Upper lobe of left lung (tissue), 6 donors: ENCODE data around the gene CLK1. TPM values are rescaled to one million over a fixed set of nuclear protein-coding genes. Genes with fewer than 3 reads are reported as not detected.
A peak's percentile ranks its signal among the peaks of the same experiment; 100 is the strongest.

Experiments used
- ATAC-seq, 2 donors: fragments of 200-7000 bp; cut with Tn5 transposase; one replicate each; pipeline ENCODE4 v1.9.1; 2022; ENCODE audit warnings: mild to moderate bottlenecking in 2 of 2, moderate library complexity in 2 of 2; ENCODE audit not compliant: low FRiP score in 2 of 2
- DNase-seq, 2 donors: peaks; one replicate each; pipeline ENCODE4 v3.0.0-alpha.2; 2019 to 2020
- H3K27ac ChIP-seq, 4 donors: fragments of 200-600 bp; sonication (generic); one replicate each; pipeline ENCODE4 v1.5.1; 2016 to 2019
- H3K27me3 ChIP-seq, 4 donors: fragments of 200-600 bp; sonication (generic); one replicate each; pipeline ENCODE4 v1.5.1; 2017 to 2019
- H3K36me3 ChIP-seq, 4 donors: fragments of 200-600 bp; sonication (generic); one replicate each; pipeline ENCODE4 v1.5.1; 2016 to 2019
- H3K4me1 ChIP-seq, 4 donors: fragments of 200-600 bp; sonication (generic); one replicate each; pipeline ENCODE4 v1.5.1; 2018 to 2019
- H3K4me3 ChIP-seq, 4 donors: fragments of 200-600 bp; sonication (generic); one replicate each; pipeline ENCODE4 v1.5.1; 2017 to 2019; ENCODE audit warnings: mild to moderate bottlenecking in 2 of 4, moderate library complexity in 1 of 4
- H3K9me3 ChIP-seq, 4 donors: fragments of 200-600 bp; sonication (generic); one replicate each; pipeline ENCODE4 v1.5.1; 2018 to 2019
- CTCF ChIP-seq, 6 experiments: fragments of 450-650 bp in 4 of 6; fragments of 200-600 bp in 2 of 6; sonication (generic) in 2 of 6; IDR thresholded peaks; one replicate each; pipeline ENCODE4 v1.5.1; 2016 to 2019; ENCODE audit warnings: antibody characterized with exemption in 6 of 6
- EP300 ChIP-seq, 4 donors: sonication (generic); formaldehyde crosslinking; IDR thresholded peaks; one replicate each; pipeline ENCODE4 v1.5.1; 2017; ENCODE audit warnings: antibody characterized with exemption in 4 of 4, control low read depth in 2 of 4
- POLR2A ChIP-seq, 4 donors: fragments of 450-650 bp; IDR thresholded peaks; one replicate each; pipeline ENCODE4 v1.5.1; 2016 to 2017; ENCODE audit warnings: antibody characterized with exemption in 4 of 4, mild to moderate bottlenecking in 2 of 4
- POLR2AphosphoS5 ChIP-seq, 2 donors: sonication (generic); formaldehyde crosslinking; IDR thresholded peaks; one replicate each; pipeline ENCODE4 v1.5.1; 2017; ENCODE audit warnings: antibody characterized with exemption in 2 of 2
- WGBS, 2 donors: methylation state at CpG; one replicate each; pipeline ENCODE4 v1.1.5; 2017 to 2018; 5-methylcytosine and 5-hydroxymethylcytosine counted together
- total RNA-seq, 6 donors: library from RNA; depleted of rRNA in 4 of 6; stranded (reverse); fragments of >200 nt in 4 of 6; gene quantifications; one replicate each; pipeline versions ENCODE4 v1.1.0 to v1.2.1, GENCODE V29; 2016 to 2021
- donor health status: DM: no; HTN: no; CAD: no; lungs with moderate emphysema.
- donor health status: DM: no; HTN: yes; CAD: no; lungs with severe emphysema.

The CLK1 gene
- total RNA-seq, 6 donors from 2014 or later: 89.2 to 383 (median 95.9) TPM

GRCh38 chr2:200862532-200863000, 1.9 kb downstream of the CLK1 start:
- DNase-seq (peak in 1 of 2 donors; percentile 72), ATAC-seq (no peak)
- WGBS, 2 donors: 0% methylated on average over 13 of the region's 13 CpGs
- peaks cover 18 to 41% (median 24%) of the 10 kb centered on the region in 4 donors for H3K36me3 ChIP-seq
- peak overlapping the region; percentile 99 to 100 (median 100) for H3K27ac ChIP-seq
- H3K4me1 ChIP-seq: peaks cover 46 to 59% (median 53%) of the 10 kb centered on the region in 4 donors
- no peak for TF ChIP-seq CTCF (IDR thresholded peaks at IDR 0.05)
- peak; percentile 36 to 84 for TF ChIP-seq POLR2AphosphoS5 (IDR thresholded peaks at IDR 0.05)
- TF ChIP-seq POLR2A (IDR thresholded peaks at IDR 0.05): peak in 3 of 4 donors; percentile 39 to 71 (median 61)
- TF ChIP-seq EP300 (IDR thresholded peaks at IDR 0.05): no peak
- H3K9me3 ChIP-seq: no peaks in the 10 kb centered on the region
- no peaks in the 10 kb centered on the region for H3K27me3 ChIP-seq
- H3K4me3 ChIP-seq: peak overlapping the region; percentile 50 to 80 (median 72)

- no peaks in the 10 kb centered on the region for H3K9me3 ChIP-seq
- no peak for DNase-seq
- ATAC-seq: no peak
- TF ChIP-seq EP300 (IDR thresholded peaks at IDR 0.05): no peak
- TF ChIP-seq CTCF (IDR thresholded peaks at IDR 0.05): no peak
- no peak for TF ChIP-seq POLR2A (IDR thresholded peaks at IDR 0.05)
- TF ChIP-seq POLR2AphosphoS5 (IDR thresholded peaks at IDR 0.05): no peak
- peak overlapping the region; percentile 50 to 80 (median 72) for H3K4me3 ChIP-seq
- peaks cover 27 to 50% (median 33%) of the 10 kb centered on the region in 4 donors for H3K36me3 ChIP-seq
- WGBS, 2 donors: 3 to 8% methylated on average over 4 of the region's 4 CpGs
- peak overlapping the region; percentile 99 to 100 (median 100) for H3K27ac ChIP-seq
- peaks cover 46 to 59% (median 52%) of the 10 kb centered on the region in 4 donors for H3K4me1 ChIP-seq
- no peaks in the 10 kb centered on the region for H3K27me3 ChIP-seq
Measured at GRCh38 chr2:200861617-200862155, 2.8 kb downstream of the CLK1 start.

GRCh38 chr2:200860092-200860795, 4.2 kb downstream of the CLK1 start:
- Histone ChIP-seq H3K27ac (peak overlapping the region in 3 of 4 donors; percentile 2 to 99 (median 14)), H3K9me3 (no peaks in the 10 kb centered on the region), H3K4me3 (peak overlapping the region in 3 of 4 donors; percentile 50 to 80 (median 72)), H3K27me3 (no peaks in the 10 kb centered on the region), H3K36me3 (peaks cover 37 to 64% (median 47%) of the 10 kb centered on the region in 4 donors), H3K4me1 (peaks cover 39 to 50% (median 48%) of the 10 kb centered on the region in 4 donors)
- peak in 1 of 2 donors; percentile 57 for DNase-seq
- TF ChIP-seq EP300 (IDR thresholded peaks at IDR 0.05) (no peak), POLR2A (IDR thresholded peaks at IDR 0.05) (peak in 1 of 4 donors; percentile 24), CTCF (IDR thresholded peaks at IDR 0.05) (no peak), POLR2AphosphoS5 (IDR thresholded peaks at IDR 0.05) (peak in 1 of 2 donors; percentile 39)
- 28% methylated on average over 12 of the region's 12 CpGs for WGBS, 2 donors
- ATAC-seq: no peak

GRCh38 chr2:200856806-200857205, 7.7 kb downstream of the CLK1 start:
- Histone ChIP-seq H3K9me3 (no peaks in the 10 kb centered on the region), H3K27ac (no peak overlapping the region), H3K4me1 (peaks cover 35 to 46% (median 43%) of the 10 kb centered on the region in 4 donors), H3K27me3 (no peaks in the 10 kb centered on the region), H3K4me3 (no peak overlapping the region), H3K36me3 (peaks cover 70 to 98% (median 81%) of the 10 kb centered on the region in 4 donors)
- TF ChIP-seq EP300 (IDR thresholded peaks at IDR 0.05) (no peak), POLR2A (IDR thresholded peaks at IDR 0.05) (no peak), POLR2AphosphoS5 (IDR thresholded peaks at IDR 0.05) (no peak), CTCF (IDR thresholded peaks at IDR 0.05) (no peak)
- DNase-seq: no peak
- WGBS, 2 donors: 86 to 87% methylated on average over 8 of the region's 8 CpGs
- no peak for ATAC-seq
